ENCODE data around the gene SFXN1.
"Not testable (repeated sequence)": the region's sequence is repeated elsewhere in the genome, so short reads cannot be mapped to it uniquely, and the experiment has no call there.

SFXN1 gene

GRCh38 chr5:175452166-175452565 lies 26.2 kb upstream of the SFXN1 start:
- Histone ChIP-seq H3K9me3 (ENCODE audit: low read length) (no peaks in the 10 kb centered on the region), H3K4me3 (ENCODE audit: low read depth in 1 of 2, low read length in 2 of 2) (no peak overlapping the region), H3K27ac (ENCODE audit: low read depth, low read length) (no peak overlapping the region), H3K4me1 (ENCODE audit: insufficient read depth, low read length) (no peaks in the 10 kb centered on the region), H3K27me3 (ENCODE audit: control insufficient read depth in 1 of 2, insufficient read depth in 2 of 2, low read length in 2 of 2) (peaks cover 0 to 3% of the 10 kb centered on the region in 2 donors), H3K36me3 (ENCODE audit: insufficient read depth, low read length) (no peaks in the 10 kb centered on the region), H3K9ac (ENCODE audit: low read length) (no peak overlapping the region)

DNA sequence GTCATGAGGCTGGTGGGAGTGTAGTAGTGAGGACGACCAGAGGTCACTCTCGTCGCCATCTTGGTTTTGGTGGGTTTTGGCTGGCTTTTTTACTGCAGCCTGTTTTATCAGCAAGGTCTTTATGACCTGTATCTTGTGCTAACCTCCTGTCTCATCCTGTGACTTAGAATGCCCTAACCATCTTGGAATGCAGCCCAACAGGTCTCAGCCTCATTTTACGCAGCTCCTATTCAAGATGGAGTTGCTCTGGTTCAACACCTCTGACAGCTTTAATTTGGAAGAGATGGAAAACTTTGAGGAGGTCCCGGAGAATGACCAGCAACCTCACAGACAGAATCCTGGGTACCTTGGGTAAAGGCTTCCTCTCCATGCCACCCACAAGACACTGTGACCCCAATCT lies 24.0 kb upstream of the SFXN1 start:
- H3K4me1 ChIP-seq (ENCODE audit: insufficient read depth, low read length); H3K27ac ChIP-seq (ENCODE audit: low read depth, low read length); H3K9me3 ChIP-seq (ENCODE audit: low read length); H3K27me3 ChIP-seq (ENCODE audit: control insufficient read depth in 1 of 2, insufficient read depth in 2 of 2, low read length in 2 of 2); H3K9ac ChIP-seq (ENCODE audit: low read length); H3K36me3 ChIP-seq (ENCODE audit: insufficient read depth, low read length); H3K4me3 ChIP-seq (ENCODE audit: low read depth in 1 of 2, low read length in 2 of 2): not testable (repeated sequence)

GRCh38 chr5:175456105-175456742 lies 22.1 kb upstream of the SFXN1 start:
- Histone ChIP-seq H3K27me3 (ENCODE audit: control insufficient read depth in 1 of 2, insufficient read depth in 2 of 2, low read length in 2 of 2) (peaks cover 0 to 3% of the 10 kb centered on the region in 2 donors), H3K4me1 (ENCODE audit: insufficient read depth, low read length) (no peaks in the 10 kb centered on the region), H3K9ac (ENCODE audit: low read length) (no peak overlapping the region), H3K36me3 (ENCODE audit: insufficient read depth, low read length) (no peaks in the 10 kb centered on the region), H3K4me3 (ENCODE audit: low read depth in 1 of 2, low read length in 2 of 2) (no peak overlapping the region), H3K27ac (ENCODE audit: low read depth, low read length) (no peak overlapping the region), H3K9me3 (ENCODE audit: low read length) (no peaks in the 10 kb centered on the region)

GRCh38 chr5:175457466-175457865 lies 20.9 kb upstream of the SFXN1 start:
- no peak overlapping the region for H3K27ac ChIP-seq (ENCODE audit: low read depth, low read length)
- no peaks in the 10 kb centered on the region for H3K27me3 ChIP-seq (ENCODE audit: control insufficient read depth in 1 of 2, insufficient read depth in 2 of 2, low read length in 2 of 2)
- no peak overlapping the region for H3K9ac ChIP-seq (ENCODE audit: low read length)
- no peaks in the 10 kb centered on the region for H3K4me1 ChIP-seq (ENCODE audit: insufficient read depth, low read length)
- H3K9me3 ChIP-seq (ENCODE audit: low read length) = no peaks in the 10 kb centered on the region
- no peaks in the 10 kb centered on the region for H3K36me3 ChIP-seq (ENCODE audit: insufficient read depth, low read length)
- no peak overlapping the region for H3K4me3 ChIP-seq (ENCODE audit: low read depth in 1 of 2, low read length in 2 of 2)

GRCh38 chr5:175460126-175460525 lies 18.2 kb upstream of the SFXN1 start:
- Histone ChIP-seq H3K4me3 (ENCODE audit: low read depth in 1 of 2, low read length in 2 of 2) (no peak overlapping the region), H3K36me3 (ENCODE audit: insufficient read depth, low read length) (no peaks in the 10 kb centered on the region), H3K9me3 (ENCODE audit: low read length) (no peaks in the 10 kb centered on the region), H3K27me3 (ENCODE audit: control insufficient read depth in 1 of 2, insufficient read depth in 2 of 2, low read length in 2 of 2) (no peaks in the 10 kb centered on the region), H3K4me1 (ENCODE audit: insufficient read depth, low read length) (no peaks in the 10 kb centered on the region), H3K27ac (ENCODE audit: low read depth, low read length) (no peak overlapping the region), H3K9ac (ENCODE audit: low read length) (no peak overlapping the region)

DNA sequence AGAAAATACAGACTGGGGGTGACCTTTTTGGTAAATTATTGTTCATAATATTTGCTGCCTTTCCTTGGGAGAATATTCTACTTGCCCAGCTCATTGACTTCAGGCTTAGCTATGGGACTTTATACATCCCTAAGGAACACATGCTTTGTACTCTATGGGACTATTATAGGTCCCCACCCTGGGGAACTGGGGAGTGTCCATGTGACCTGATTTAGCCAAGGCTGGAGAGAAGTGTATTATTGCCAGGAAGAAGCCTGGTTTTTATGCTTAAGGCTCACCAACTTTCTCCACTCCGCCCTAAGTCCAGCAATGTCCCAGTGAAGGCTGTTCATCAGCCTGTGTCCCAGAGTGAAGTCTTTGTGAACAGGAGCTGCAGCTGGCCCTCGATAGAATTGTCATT lies 17.8 kb upstream of the SFXN1 start:
- Histone ChIP-seq H3K4me3 (ENCODE audit: low read depth in 1 of 2, low read length in 2 of 2) (no peak overlapping the region), H3K4me1 (ENCODE audit: insufficient read depth, low read length) (no peaks in the 10 kb centered on the region), H3K36me3 (ENCODE audit: insufficient read depth, low read length) (no peaks in the 10 kb centered on the region), H3K9me3 (ENCODE audit: low read length) (no peaks in the 10 kb centered on the region), H3K9ac (ENCODE audit: low read length) (no peak overlapping the region), H3K27me3 (ENCODE audit: control insufficient read depth in 1 of 2, insufficient read depth in 2 of 2, low read length in 2 of 2) (no peaks in the 10 kb centered on the region), H3K27ac (ENCODE audit: low read depth, low read length) (no peak overlapping the region)

DNA sequence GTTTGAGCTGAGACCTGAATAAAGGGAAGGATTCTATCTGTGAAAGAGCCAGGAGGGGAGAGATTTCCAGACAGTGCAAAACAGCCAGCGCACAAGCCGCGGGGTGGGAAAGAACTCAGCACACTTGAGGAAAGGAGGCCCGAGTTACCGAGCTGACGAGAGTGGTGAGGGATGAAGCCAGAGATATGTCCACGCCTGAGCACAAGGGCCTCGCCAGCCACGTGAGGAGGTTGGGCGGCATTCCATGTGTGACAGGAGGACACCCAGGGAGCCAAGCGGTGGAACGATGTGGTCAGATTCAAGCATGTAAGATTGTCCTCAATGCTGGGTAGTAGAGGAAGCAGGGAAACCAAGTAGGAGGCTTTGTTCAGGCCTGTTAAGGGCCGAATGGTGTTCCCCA lies 17.0 kb upstream of the SFXN1 start:
- H3K27ac ChIP-seq (ENCODE audit: low read depth, low read length) = no peak overlapping the region
- H3K4me3 ChIP-seq (ENCODE audit: low read depth in 1 of 2, low read length in 2 of 2) = no peak overlapping the region
- H3K4me1 ChIP-seq (ENCODE audit: insufficient read depth, low read length) = no peaks in the 10 kb centered on the region
- no peaks in the 10 kb centered on the region for H3K36me3 ChIP-seq (ENCODE audit: insufficient read depth, low read length)
- H3K27me3 ChIP-seq (ENCODE audit: control insufficient read depth in 1 of 2, insufficient read depth in 2 of 2, low read length in 2 of 2) = no peaks in the 10 kb centered on the region
- H3K9me3 ChIP-seq (ENCODE audit: low read length) = no peaks in the 10 kb centered on the region
- H3K9ac ChIP-seq (ENCODE audit: low read length) = no peak overlapping the region

DNA sequence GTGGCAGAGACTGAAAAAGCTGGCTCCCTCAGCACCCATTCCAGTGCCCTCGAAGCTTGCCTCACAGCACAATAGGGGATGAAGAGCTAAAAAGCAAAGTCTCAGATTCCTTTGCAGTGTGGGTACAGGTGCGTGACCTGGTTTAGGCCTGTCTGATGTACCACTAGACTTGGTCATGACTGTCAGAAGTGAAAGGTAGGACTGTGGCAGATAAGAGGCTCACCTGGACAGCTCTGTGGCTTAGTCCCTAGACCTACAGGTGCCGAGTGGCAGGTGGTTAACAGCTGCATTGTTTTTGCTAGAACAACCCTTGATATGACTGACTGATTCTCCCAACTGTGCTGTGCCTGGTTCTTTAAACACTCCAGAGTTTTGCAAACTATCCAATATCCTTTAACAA lies 14.7 kb upstream of the SFXN1 start:
- Histone ChIP-seq H3K9me3 (ENCODE audit: low read length) (no peaks in the 10 kb centered on the region), H3K9ac (ENCODE audit: low read length) (no peak overlapping the region), H3K36me3 (ENCODE audit: insufficient read depth, low read length) (no peaks in the 10 kb centered on the region), H3K4me1 (ENCODE audit: insufficient read depth, low read length) (no peaks in the 10 kb centered on the region), H3K4me3 (ENCODE audit: low read depth in 1 of 2, low read length in 2 of 2) (no peak overlapping the region), H3K27ac (ENCODE audit: low read depth, low read length) (no peak overlapping the region), H3K27me3 (ENCODE audit: control insufficient read depth in 1 of 2, insufficient read depth in 2 of 2, low read length in 2 of 2) (no peaks in the 10 kb centered on the region)

GRCh38 chr5:175464074-175464941 lies 14.1 kb upstream of the SFXN1 start:
- Histone ChIP-seq H3K9me3 (ENCODE audit: low read length) (no peaks in the 10 kb centered on the region), H3K27me3 (ENCODE audit: control insufficient read depth in 1 of 2, insufficient read depth in 2 of 2, low read length in 2 of 2) (no peaks in the 10 kb centered on the region), H3K4me3 (ENCODE audit: low read depth in 1 of 2, low read length in 2 of 2) (no peak overlapping the region), H3K36me3 (ENCODE audit: insufficient read depth, low read length) (no peaks in the 10 kb centered on the region), H3K27ac (ENCODE audit: low read depth, low read length) (no peak overlapping the region), H3K4me1 (ENCODE audit: insufficient read depth, low read length) (no peaks in the 10 kb centered on the region), H3K9ac (ENCODE audit: low read length) (no peak overlapping the region)

DNA sequence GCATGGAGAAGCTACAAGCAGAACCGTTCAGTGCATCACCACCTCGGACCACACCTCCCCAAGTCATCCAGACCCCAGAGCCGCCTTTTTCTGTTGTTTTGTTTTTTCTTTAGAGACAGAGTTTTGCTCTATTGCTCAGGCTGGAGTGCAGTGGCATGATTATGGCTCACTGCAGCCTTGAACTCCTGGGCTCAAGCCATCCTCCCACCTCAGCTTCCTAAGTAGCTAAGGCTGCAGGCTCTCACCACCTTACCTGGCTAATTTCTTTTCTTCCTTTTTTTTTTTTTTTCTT lies 13.5 kb upstream of the SFXN1 start:
- no peak overlapping the region for H3K9ac ChIP-seq (ENCODE audit: low read length)

DNA sequence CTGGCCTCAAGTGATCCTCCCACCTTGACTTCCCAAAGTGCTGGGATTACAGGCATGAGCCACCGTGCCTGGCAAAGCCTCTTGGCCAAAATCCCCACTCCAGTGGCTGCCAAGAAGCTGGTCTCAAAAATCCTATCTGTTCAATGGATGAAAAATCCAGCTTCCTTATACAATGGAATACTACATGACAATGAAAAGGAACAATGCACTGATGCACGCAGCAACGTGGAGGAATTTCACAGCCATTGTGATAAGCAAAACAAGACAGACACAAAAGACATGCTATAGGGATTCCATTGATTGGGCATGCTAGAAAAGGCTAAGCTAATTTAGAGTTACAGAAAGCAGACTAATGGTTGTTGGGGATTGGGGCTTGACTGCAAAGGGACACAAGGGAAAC lies 13.1 kb upstream of the SFXN1 start:
- Histone ChIP-seq H3K27me3 (ENCODE audit: control insufficient read depth in 1 of 2, insufficient read depth in 2 of 2, low read length in 2 of 2) (no peaks in the 10 kb centered on the region), H3K4me3 (ENCODE audit: low read depth in 1 of 2, low read length in 2 of 2) (no peak overlapping the region), H3K9me3 (ENCODE audit: low read length) (no peaks in the 10 kb centered on the region), H3K36me3 (ENCODE audit: insufficient read depth, low read length) (no peaks in the 10 kb centered on the region), H3K27ac (ENCODE audit: low read depth, low read length) (no peak overlapping the region), H3K4me1 (ENCODE audit: insufficient read depth, low read length) (no peaks in the 10 kb centered on the region), H3K9ac (ENCODE audit: low read length) (no peak overlapping the region)

More for the DNA sequence above, 13.5 kb upstream of the SFXN1 start:
- H3K36me3 ChIP-seq (ENCODE audit: insufficient read depth, low read length) = no peaks in the 10 kb centered on the region
- H3K4me1 ChIP-seq (ENCODE audit: insufficient read depth, low read length) = no peaks in the 10 kb centered on the region
- no peaks in the 10 kb centered on the region for H3K27me3 ChIP-seq (ENCODE audit: control insufficient read depth in 1 of 2, insufficient read depth in 2 of 2, low read length in 2 of 2)
- H3K27ac ChIP-seq (ENCODE audit: low read depth, low read length) = no peak overlapping the region
- no peak overlapping the region for H3K4me3 ChIP-seq (ENCODE audit: low read depth in 1 of 2, low read length in 2 of 2)
- no peaks in the 10 kb centered on the region for H3K9me3 ChIP-seq (ENCODE audit: low read length)
